Activated CD8-positive, alpha-beta T cell treated with anti-CD3 and anti-CD28 coated beads for 36 hours (primary cell): ENCODE measurements around the gene NFKB2. TPM values are rescaled to one million over a fixed set of nuclear protein-coding genes. Genes with fewer than 3 reads are reported as not detected.

ENCODE experiments used
- ATAC-seq: fragments of 200-7000 bp; cut with Tn5 transposase; one replicate; pipeline ENCODE4 v1.10.0; 2021; ENCODE audit warnings: mild to moderate bottlenecking, moderate library complexity
- CTCF ChIA-PET: fragments of 350-600 bp; sonication (Branson Sonifier 250); formaldehyde crosslinking; loops from one replicate; lab custom pipeline; 2021; ENCODE audit warnings: antibody characterized with exemption; lab: Charles Lee
- POLR2A ChIA-PET: fragments of 350-600 bp; sonication (Branson Sonifier 250); formaldehyde crosslinking; loops from one replicate; lab custom pipeline; 2021; ENCODE audit warnings: antibody characterized with exemption; lab: Charles Lee
- DNase-seq: peaks from one replicate; pipeline ENCODE4 v3.0.0-alpha.2; 2020
- H3K27ac Mint-ChIP-seq: one replicate; pipeline ENCODE4 v1.8.0; 2021; ENCODE audit warnings: mild to moderate bottlenecking, mixed read lengths
- H3K27me3 Mint-ChIP-seq: one replicate; pipeline ENCODE4 v1.8.0; 2021; ENCODE audit warnings: mixed read lengths
- H3K36me3 Mint-ChIP-seq: one replicate; pipeline ENCODE4 v1.8.0; 2021; ENCODE audit warnings: low read depth, mixed read lengths
- H3K4me1 Mint-ChIP-seq: one replicate; pipeline ENCODE4 v1.8.0; 2021; ENCODE audit warnings: low read depth, mixed read lengths
- H3K4me3 Mint-ChIP-seq: one replicate; pipeline ENCODE4 v1.8.0; 2021; ENCODE audit warnings: mild to moderate bottlenecking, moderate library complexity, mixed read lengths
- H3K9me3 Mint-ChIP-seq: one replicate; pipeline ENCODE4 v1.8.0; 2021; ENCODE audit warnings: mixed read lengths
- CTCF ChIP-seq: fragments of 200-600 bp; IDR thresholded peaks from one replicate; pipeline ENCODE4 v1.8.0; 2022; ENCODE audit warnings: antibody characterized with exemption, mild to moderate bottlenecking
- intact Hi-C: fragments of 100-400 bp; cut with micrococcal nuclease; formaldehyde crosslinking; loops from one replicate; pipeline ENCODE4 v1.10.0; 2022
- total RNA-seq, 2 experiments: library from RNA; stranded (reverse); gene quantifications; one replicate each; pipeline ENCODE4 v1.2.3, GENCODE V29; 2021

Gene NFKB2
- total RNA-seq, 2 experiments from 2014 or later, result 251 to 253 TPM

- no peak for ATAC-seq
- no peak for TF ChIP-seq CTCF
These were observed 24.0 kb downstream of the NFKB2 start for GRCh38 chr10:102419269-102420180.

GRCh38 chr10:102420181-102420713 lies 24.7 kb downstream of the NFKB2 start:
- peaks cover 18% of the 10 kb centered on the region for H3K27me3 Mint-ChIP-seq
- no peaks in the 10 kb centered on the region for H3K9me3 Mint-ChIP-seq
- H3K4me3 Mint-ChIP-seq, result peak overlapping the region; percentile 87
- intact Hi-C loops, result no loop called here
- ChIA-PET POLR2A (interaction anchor here (0.9 to 7.3 kb wide), 18 partner anchors 10 to 304 kb away, joined by 3 to 73 read pairs (median 6); partner anchors contain the start of genes ARL3, C10orf95, CUEDC2 and NFKB2), CTCF (interaction anchor here (0.8 to 6.2 kb wide), 12 partner anchors 10 to 250 kb away, joined by 3 to 143 read pairs (median 5); partner anchors contain the start of genes C10orf95, CUEDC2 and NFKB2)
- H3K27ac Mint-ChIP-seq, result peak overlapping the region; percentile 91
- ATAC-seq, result no peak
- TF ChIP-seq CTCF, result no peak
- DNase-seq, result peak; percentile 36
- peaks cover 8% of the 10 kb centered on the region for H3K36me3 Mint-ChIP-seq
- peaks cover 22% of the 10 kb centered on the region for H3K4me1 Mint-ChIP-seq

More at GRCh38 chr10:102419269-102420180, 24.0 kb downstream of the NFKB2 start:
- ChIA-PET POLR2A (interaction anchor here (0.9 to 7.3 kb wide), 9 partner anchors 9 to 84 kb away, joined by 3 to 73 read pairs (median 41); partner anchors contain the start of genes C10orf95, CUEDC2, NFKB2 and SUFU), CTCF (interaction anchor here (1.0 to 6.2 kb wide), 10 partner anchors 10 to 250 kb away, joined by 3 to 143 read pairs (median 5); partner anchors contain the start of genes C10orf95, CUEDC2 and NFKB2)
- Mint-ChIP-seq H3K9me3 (no peaks in the 10 kb centered on the region), H3K4me3 (peak overlapping the region; percentile 87), H3K27me3 (peaks cover 18% of the 10 kb centered on the region), H3K4me1 (peaks cover 22% of the 10 kb centered on the region), H3K36me3 (peaks cover 8% of the 10 kb centered on the region), H3K27ac (peak overlapping the region; percentile 15)
- peak; percentile 70 for DNase-seq
- intact Hi-C loops, result no loop called here

- POLR2A ChIA-PET, result interaction anchor here (0.9 to 7.3 kb wide), 19 partner anchors 10 to 305 kb away, joined by 3 to 73 read pairs (median 6); partner anchors contain the start of genes ARL3, C10orf95, CUEDC2 and NFKB2
- H3K4me3 Mint-ChIP-seq, result peak within 1 kb of the TSS; percentile 87
- H3K9me3 Mint-ChIP-seq, result no peaks in the 10 kb centered on the region
- DNase-seq, result peak; percentile 98
- H3K36me3 Mint-ChIP-seq, result peaks cover 8% of the 10 kb centered on the region
- CTCF ChIA-PET, result interaction anchor here (0.8 to 6.2 kb wide), 12 partner anchors 11 to 190 kb away, joined by 3 to 143 read pairs (median 6); partner anchors contain the start of genes C10orf95, CUEDC2 and NFKB2
- peak within 1 kb of the TSS; percentile 91 for H3K27ac Mint-ChIP-seq
- intact Hi-C loops, result no loop called here
- peaks cover 15% of the 10 kb centered on the region for H3K27me3 Mint-ChIP-seq
- peaks cover 25% of the 10 kb centered on the region for H3K4me1 Mint-ChIP-seq
- ATAC-seq, result peak; percentile 85
- no peak for TF ChIP-seq CTCF
These were observed 25.4 kb downstream of the NFKB2 start, which contains the start of gene FBXL15 for GRCh38 chr10:102420714-102421506. Gene FBXL15, plus strand, starts transcription at chr10:102420836. Its CDS starts 294 bp downstream, at chr10:102421130.

GRCh38 chr10:102421507-102421756 lies 25.9 kb downstream of the NFKB2 start:
- no peak for TF ChIP-seq CTCF
- peak overlapping the region; percentile 87 for H3K4me3 Mint-ChIP-seq
- DNase-seq (no peak), ATAC-seq (no peak)
- peaks cover 13% of the 10 kb centered on the region for H3K27me3 Mint-ChIP-seq
- intact Hi-C loops, result no loop called here
- H3K36me3 Mint-ChIP-seq, result peaks cover 8% of the 10 kb centered on the region
- CTCF ChIA-PET, result interaction anchor here (1.0 to 6.2 kb wide), 13 partner anchors 8 to 191 kb away, joined by 3 to 143 read pairs (median 16); partner anchors contain the start of genes C10orf95, CUEDC2, NFKB2 and SUFU
- H3K9me3 Mint-ChIP-seq, result no peaks in the 10 kb centered on the region
- peak overlapping the region; percentile 91 for H3K27ac Mint-ChIP-seq
- peaks cover 31% of the 10 kb centered on the region for H3K4me1 Mint-ChIP-seq
- POLR2A ChIA-PET, result interaction anchor here (1.1 to 7.3 kb wide), 14 partner anchors 10 to 306 kb away, joined by 3 to 73 read pairs (median 22); partner anchors contain the start of genes ARL3, C10orf95, CUEDC2 and NFKB2
